HG02610 (cell line): ENCODE results near the gene RARRES1.
A peak's percentile ranks its signal among the peaks of the same experiment; 100 is the strongest.

Experiments
- ATAC-seq: cut with Tn5 transposase; IDR thresholded peaks from one replicate; pipeline ENCODE4 v1.9.1; 2021; ENCODE audit warnings: mild to moderate bottlenecking, moderate library complexity; ENCODE audit not compliant: unreplicated experiment

RARRES1 gene, protein sequence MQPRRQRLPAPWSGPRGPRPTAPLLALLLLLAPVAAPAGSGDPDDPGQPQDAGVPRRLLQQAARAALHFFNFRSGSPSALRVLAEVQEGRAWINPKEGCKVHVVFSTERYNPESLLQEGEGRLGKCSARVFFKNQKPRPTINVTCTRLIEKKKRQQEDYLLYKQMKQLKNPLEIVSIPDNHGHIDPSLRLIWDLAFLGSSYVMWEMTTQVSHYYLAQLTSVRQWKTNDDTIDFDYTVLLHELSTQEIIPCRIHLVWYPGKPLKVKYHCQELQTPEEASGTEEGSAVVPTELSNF

DNA sequence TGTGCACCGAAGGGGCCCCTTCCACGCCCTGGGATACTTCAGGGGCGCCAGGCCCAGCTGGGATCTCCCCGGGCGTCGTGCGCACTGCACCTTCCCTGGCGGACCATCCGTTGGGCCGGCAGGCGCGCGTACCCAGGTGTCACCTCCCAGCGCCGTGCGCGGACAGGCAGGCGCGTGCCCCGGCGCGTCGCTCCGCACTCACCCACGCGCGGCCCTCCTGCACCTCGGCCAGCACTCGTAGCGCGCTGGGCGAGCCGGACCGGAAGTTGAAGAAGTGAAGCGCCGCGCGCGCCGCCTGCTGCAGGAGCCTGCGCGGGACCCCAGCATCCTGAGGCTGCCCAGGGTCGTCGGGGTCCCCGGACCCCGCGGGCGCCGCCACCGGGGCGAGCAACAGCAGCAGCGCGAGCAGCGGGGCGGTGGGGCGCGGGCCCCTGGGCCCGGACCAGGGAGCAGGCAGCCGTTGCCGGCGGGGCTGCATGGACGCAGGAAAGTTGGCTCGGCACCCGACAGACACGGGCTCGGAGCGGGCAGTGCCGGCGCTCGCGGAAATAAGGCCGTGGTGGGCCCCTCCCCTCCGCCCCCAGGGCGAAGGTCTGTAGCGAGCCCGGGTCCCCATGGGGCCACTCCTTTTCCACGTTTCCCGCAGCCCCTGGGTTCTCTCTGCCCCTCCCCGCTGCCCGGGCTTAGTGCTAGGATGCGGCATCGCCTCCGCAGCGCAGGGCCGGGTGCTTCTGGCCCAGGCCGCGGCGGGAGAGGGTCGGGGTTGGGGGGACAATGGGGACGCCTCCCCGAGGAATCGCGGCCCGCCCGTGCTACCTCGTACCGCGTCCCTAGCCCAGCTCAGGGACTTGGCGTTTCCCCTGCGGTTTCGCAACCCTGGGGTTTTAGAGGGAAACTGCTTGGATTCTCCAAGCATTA, at the start of gene RARRES1:
Gene RARRES1, minus strand, starts transcription at position 520 of the 918 bp plus-strand sequence. Its CDS starts 42 bp downstream, at position 478.
- ATAC-seq: peak; percentile 87

DNA sequence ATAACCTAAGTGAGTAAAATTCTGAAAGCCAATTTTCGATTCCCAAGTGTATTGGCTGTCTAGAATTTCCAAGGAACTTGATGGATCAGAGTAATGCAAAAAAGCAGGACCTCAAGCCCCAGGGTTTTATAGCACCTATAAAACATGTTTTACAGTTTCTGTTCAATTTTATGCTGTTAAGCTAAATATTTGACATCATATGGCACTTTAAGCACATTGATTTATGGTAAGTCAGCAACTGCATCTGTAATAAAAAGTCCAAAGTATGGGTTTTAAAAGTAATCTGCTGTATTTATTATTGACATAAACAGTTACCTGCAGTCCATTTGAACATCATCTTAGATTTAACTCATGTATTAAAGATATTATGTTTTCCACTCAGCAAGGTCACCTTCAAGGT, 49.6 kb upstream of the RARRES1 start:
- no peak for ATAC-seq

DNA sequence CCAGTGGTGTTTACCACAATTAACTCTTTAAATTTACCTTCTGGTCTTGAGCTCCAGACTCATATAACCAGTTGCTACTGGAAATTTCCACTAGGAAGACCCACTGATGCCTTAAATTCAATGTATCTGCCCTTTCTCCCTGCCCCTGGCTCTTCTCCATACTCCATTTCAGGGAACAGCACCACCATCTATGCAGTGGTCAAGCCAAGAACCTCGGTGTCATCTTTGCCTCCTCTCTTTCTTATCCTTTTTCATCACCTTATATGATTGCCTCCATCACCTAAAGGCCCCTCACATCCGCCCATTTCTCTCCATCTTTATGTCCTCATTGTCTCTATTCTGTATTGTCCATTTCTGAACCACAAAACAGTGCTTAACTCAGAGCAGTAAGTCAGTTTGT, 48.9 kb upstream of the RARRES1 start:
- ATAC-seq: no peak

DNA sequence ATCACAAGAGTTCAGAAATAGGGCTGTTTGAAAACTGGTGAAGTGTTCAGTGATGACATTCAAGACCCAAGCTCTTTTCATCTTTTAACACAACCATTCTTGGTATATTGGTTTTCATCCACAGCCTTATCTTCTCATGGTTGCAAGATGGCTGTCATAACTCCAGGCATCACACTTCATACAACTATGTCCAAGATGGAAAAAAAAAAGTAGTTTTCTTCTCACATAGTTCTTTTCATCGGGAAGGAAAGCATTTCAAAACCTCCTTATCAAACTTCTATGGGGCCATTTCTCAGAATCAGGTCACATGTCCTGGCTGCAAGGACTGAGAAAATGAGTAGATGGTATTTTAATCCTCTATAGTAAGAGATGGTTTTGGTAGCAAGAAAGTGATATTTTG, 48.5 kb upstream of the RARRES1 start:
- ATAC-seq: no peak

DNA sequence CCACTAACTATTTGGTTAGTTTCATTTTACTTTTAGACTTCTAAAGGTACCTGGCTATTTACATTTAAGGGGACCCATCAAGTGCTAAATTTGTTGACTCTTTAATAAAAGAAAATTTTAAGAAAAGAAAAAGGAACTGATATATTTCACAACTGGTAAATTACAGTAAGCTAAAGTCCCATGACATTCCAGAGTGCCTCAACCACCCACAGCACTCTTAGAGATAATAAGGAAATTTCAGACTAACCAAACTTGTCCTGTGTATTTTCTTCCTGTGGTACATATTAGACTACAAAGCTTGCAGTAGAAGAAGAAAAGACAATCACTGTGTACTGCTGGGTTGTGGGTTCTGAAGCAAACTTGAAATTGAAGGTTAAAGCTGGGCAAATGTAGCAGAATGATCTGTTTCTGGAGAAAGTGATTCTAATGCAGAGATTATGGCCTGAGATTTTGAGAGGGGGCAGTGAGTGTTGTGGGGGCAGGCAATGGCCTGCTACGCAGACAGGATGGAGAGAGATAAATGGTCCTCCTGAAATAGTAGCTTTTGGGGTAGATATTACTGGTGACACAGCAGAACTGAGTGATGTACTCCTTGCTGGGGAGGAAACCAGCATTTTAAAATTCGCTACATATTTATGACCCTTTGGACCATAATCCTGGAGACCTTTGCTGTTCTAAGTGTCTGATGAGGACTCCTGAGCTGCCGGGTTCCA, 45.1 kb upstream of the RARRES1 start:
- ATAC-seq: no peak

DNA sequence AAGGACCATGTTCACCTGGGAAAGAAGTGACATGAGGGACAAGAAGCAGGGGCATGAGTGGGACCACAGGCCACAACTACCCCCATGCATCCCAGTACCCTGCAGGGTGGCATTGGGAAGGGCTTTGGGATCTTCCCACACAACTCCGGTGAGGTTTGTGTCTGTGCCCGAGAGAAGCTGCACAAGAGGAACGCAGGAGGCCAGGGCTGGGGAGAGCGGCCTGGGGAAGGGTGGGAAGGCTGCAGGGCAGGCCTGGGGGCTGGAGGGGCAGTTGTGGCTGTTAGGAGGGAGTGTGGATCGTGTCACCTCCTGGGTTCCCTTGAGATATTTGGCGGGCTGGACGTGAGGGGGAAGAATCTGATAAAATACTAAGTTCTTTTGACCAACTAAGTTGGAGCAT, 44.3 kb upstream of the RARRES1 start:
- ATAC-seq: no peak

DNA sequence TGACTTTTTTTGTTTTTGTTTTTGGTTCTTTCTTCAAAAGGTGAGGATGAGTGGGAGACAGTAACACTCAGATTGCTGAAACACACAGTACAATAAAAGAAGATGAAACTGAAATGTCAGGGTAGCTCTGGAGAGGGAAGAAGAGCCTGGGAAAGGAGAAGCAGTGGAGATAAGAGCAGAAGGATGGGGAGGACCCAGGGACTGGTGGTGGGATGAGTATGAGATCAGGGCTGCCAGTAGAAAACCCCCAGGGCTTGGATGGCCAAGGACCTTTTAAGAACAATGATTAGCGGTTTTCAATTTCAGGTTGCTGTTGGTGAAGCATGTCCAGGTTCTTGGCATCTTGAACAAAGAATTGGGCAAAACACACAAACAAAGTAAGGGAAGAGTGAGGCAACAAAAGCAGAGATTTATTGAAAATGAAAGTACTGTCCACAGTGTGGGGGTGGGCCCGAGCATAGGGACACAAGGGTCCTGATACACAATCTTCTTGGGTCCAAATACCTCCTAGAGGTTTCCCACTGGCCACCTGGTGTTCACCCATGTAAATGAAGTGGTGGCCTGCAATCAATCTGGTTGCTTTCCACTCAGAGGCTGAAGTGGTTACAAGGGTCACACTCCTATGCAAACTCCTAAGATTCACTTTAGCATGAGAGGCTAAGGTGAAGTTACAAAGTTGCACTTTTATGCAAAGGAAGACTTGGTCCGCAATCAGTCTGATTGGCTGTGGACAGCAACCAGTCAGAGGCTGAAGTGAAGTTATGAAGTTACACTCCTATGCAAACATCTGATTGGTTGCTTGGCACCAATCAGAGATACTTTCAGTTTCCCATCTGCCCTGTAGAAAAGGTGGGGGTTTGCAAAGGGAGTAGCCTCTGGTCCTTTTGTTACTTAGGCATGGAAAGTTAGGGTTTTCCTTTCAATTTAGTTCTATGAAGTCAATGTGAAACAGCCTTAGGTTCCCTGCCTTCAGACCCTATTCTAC, 43.5 kb upstream of the RARRES1 start:
- no peak for ATAC-seq

DNA sequence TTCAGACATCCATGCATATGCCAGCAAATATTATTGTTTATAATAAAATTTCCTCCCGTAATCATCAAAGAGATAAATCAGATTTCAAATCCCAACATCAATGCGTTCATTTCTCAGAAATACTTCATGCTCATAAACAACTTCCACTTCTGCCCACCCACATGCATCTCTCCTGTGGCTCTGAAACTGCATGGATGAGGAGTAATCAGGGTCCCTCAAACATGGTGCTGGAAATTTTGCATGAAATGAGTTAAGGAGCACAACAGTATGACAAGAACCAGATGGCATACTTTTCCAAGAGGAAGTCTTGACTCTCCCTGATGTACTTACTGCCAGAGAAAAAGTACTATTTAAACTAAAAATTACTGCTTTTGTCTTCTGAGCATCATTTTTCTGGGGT, 42.7 kb upstream of the RARRES1 start:
- ATAC-seq: no peak

DNA sequence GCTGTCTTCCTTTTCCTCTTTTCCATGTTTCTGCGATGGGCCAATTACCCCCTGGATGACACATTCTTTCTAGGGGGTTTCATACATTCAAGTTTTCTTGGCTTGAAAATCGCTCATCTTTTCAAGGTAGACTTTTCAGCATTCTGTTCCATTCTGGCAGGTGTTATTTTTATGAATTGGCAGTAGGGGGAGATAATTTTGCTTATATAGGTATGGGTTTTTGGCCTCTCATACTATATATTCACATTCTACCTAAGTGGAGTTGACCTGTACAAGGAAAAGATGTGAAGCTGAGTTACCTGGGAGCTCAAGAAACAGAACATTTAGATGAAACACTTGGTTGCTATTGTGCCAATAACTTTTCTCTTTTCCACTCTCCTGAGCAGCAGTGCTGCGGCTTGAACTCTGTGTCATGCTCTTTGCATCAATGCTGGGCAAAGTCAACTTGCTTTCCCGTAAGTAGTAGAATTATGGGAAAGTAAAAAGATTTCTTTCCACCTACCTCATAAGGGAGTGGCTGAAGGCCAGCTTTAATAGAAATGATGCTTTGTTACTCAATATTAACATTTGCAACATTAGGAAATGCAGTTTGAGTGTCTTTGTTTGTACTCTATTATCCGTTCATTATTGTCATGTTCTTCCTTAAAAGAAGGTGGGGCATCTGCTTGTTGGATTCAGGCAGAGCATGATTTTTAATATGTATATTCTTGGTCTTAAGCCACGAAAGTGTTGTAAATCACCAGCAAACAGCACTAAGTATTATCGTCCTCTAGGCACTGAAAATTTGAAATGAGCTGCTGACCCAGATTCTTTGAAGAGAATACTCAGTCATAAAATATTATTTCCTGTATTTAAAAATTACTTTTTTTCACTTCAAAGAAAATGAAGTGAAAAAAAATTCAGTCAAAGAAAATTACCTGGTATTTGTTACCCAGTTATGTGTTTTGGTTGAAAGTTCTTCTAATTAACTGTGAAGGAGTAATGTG, 41.9 kb upstream of the RARRES1 start:
- ATAC-seq: no peak

DNA sequence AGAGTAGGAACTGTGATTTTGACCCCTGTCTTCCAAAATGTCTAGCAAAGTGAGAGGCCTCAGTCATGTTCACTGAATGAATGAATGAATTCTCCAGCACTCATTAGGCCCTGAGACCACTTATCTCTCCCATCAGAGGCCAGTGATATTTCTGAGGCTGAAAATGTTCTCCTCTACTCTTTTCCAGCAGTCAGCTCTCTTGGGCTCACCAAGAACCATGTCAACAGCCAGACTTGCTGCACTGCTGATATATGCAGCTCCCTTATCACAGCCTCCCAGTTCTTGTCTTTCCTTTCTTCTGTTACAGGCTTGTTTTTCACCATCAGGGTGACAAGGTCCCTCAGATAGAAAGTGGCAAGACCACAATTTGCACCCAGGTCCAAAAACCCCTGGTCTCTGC, 40.9 kb upstream of the RARRES1 start:
- no peak for ATAC-seq

DNA sequence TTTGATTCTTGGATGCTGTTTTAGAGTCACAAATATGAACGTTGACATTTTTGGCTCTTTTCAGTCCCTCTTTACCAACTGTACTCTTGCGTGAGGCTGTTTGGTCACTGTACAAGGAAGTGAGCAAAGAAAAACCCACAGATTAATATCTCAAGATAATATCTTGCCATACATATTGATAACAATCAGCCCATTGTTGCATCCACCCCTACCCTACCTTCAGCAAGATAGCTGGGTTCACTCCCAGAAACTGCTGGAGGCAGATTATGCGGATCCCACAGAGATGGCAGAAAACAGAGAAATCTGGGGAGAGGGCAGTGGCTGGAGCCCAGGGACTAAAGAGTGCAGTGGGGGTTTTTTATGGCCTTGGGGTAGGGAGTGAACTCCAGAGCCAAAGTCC, 39.7 kb upstream of the RARRES1 start:
- no peak for ATAC-seq

DNA sequence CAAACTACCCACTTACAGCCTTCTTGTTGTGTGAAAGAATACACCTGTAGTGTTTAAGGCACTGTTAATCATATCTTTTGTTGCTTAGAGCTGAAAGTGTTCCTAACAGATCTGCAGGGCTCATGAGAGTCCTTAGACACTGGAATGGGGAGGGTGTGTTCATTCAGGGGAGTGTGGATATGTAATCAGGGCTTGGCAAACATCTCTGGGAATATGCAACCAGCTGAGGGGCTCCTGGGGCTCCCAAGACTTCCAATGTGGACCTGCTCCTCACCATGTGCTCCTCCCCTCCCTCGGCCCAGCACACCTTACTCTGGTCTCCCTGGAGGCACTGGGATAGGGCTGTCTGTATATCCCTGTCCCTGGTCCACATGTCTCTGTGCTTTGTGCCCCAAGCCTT, 39.3 kb upstream of the RARRES1 start:
- no peak for ATAC-seq

DNA sequence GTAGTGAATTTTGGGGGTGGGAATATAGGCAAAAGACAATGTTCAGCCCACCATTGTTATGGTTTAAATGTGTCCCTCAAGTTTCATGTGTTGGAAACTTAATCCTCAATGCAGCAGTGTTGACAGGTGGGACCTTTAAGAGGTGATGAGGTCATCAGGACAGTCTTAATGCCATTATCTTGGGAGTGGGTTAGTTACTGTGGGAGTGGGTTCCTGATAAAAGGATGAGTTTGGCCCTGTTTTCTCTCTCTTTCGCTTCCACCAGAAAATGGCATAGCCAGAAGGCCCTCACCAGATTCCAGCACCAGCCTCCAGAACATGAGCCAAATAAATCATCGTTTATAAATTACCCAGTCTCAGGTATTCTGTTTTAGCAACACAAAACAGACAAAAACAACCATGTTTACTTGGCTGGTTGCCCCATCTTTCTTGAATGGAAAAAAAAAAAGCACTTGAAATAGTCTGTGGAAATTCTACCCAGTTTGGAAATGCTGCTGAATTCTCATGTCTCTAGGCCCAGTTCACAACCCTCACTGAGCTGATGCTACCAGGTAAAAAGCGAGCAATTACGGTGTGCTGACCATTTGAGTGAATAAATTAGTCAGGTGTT, 38.6 kb upstream of the RARRES1 start:
- ATAC-seq: no peak

DNA sequence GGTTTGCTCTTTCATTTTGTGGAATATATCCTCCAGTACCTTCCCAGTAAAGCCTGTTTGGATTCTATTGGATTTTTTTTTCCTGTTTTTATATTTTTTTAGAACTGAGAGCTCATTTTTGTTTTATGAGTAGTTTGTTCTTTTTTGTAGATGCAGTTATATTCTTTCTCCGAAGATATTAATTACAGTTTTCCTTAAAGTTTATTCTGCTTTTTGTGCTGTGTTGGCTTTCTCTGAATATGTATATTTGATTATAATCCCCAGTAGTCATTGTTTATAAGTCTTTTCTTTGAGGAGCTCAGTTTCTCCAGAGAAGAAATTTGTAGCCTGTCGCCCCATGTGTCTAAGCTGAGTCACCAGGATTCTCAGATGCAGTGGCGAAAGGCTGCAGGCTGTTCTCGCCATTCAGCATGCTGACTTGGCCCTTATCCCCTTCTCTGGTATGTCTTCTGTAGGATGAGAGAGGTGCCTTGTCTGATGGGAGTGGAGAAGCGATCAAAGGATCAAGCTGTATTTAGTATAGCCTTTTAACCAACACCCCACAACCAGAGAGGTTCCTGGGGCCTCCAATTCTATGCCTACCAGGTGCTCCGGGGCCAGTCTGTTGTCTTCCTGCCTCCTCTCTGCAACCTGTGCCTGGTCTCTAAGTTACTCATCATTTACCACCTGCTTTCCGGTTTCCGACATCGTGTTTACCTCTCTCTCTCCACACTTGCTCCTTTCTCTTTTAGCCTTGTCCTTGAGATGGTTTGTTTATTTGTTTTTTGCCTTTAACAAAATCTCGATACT, 37.9 kb upstream of the RARRES1 start:
- ATAC-seq: no peak

DNA sequence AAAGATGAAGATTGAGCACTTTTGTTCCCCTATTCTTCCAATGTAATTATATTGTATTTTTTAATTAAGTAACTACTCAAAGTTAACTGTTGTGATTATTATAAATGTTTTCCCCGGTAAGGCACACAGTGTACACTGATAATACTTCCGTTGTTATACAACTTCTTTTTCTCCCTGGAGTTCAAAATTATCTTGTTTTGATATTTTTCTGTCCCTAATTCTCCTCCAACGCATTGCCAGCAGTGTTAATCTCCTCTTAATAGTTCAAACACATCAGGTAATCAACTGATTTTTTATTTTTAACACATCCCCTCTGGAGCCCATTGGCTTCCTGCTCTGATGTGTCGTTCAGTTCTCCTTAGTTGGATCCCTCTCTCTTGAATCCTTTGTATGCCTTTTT, 37.3 kb upstream of the RARRES1 start:
- ATAC-seq: no peak

DNA sequence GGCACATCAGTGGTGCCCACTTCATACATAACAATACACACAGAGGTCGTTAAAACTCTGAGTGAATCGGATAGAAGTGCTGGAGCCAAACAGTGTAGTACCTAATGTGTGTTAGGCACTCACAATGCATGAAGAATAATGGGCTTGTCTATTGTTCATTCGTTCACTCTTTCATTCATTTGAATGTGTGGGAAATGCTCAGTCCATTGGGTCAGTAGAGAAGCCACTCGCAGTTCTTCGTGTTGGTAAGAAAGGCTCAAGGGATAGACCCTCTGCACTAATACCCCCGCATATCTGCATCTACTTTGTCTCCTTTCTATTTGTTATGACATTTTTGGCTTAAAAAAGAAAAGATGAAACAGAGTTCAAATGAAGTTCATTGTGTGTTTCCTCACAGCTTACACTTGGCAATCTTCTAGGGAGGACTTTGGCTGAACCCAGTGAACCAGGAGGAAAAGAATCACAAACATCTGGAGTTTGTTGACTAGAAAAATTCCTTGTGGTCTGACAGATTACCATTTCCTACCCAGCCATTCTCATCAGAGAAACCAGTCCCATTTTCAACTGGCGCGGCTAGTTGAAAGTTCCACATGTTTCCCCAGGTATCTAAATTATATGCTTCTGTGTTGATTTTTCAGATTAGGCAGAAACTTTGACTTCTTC, 36.8 kb upstream of the RARRES1 start:
- ATAC-seq: no peak

DNA sequence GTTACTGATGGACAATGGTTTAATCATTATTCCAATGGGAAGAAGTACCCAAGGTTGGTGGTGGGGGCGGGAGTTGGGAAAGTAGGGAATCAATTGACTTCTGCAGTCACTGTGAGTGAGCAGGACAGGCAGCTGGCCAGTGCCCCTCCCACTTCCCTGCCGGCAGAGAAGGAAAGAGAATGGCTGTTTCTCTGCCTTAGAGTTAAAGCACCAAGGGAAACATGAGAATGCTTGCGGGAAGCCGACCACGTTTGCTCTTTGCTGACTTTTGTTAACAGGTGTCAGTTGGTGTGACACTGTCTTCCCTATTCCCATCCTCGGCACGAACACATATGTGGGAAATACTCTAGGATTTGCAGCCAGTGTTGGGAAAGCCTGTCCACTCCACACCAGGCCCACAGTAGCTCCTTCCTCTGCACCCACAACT, 36.1 kb upstream of the RARRES1 start:
- ATAC-seq: no peak
